Measurements from ENCODE around the gene VWCE.
A peak's percentile ranks its signal among the peaks of the same experiment; 100 is the strongest.

The VWCE gene

GRCh38 chr11:61329871-61330270, 34.8 kb upstream of the VWCE start:
- DNase-seq (ENCODE audit: low read depth in 3 of 3) = no peak

GRCh38 chr11:61328351-61328750, 33.2 kb upstream of the VWCE start:
- DNase-seq (ENCODE audit: low read depth in 3 of 3) = no peak

- DNase-seq (ENCODE audit: low read depth in 3 of 3) = no peak
Measured at GRCh38 chr11:61327669-61328071, 32.6 kb upstream of the VWCE start.

- no peak for DNase-seq (ENCODE audit: low read depth in 3 of 3)
Measured at GRCh38 chr11:61325649-61326414, 30.7 kb upstream of the VWCE start.

- no peak for DNase-seq (ENCODE audit: low read depth in 3 of 3)
Measured at GRCh38 chr11:61315260-61315659, 20.1 kb upstream of the VWCE start.

GRCh38 chr11:61310749-61311148, 15.6 kb upstream of the VWCE start:
- no peak for DNase-seq (ENCODE audit: low read depth in 3 of 3)

- no peak for DNase-seq (ENCODE audit: low read depth in 3 of 3)
Measured at GRCh38 chr11:61309739-61310138, 14.6 kb upstream of the VWCE start.

- DNase-seq (ENCODE audit: low read depth in 3 of 3) = no peak
Measured at GRCh38 chr11:61309141-61309540, 14.0 kb upstream of the VWCE start.

GRCh38 chr11:61307354-61307753, 12.2 kb upstream of the VWCE start:
- no peak for DNase-seq (ENCODE audit: low read depth in 3 of 3)

GRCh38 chr11:61306221-61306620, 11.1 kb upstream of the VWCE start:
- no peak for DNase-seq (ENCODE audit: low read depth in 3 of 3)

GRCh38 chr11:61305417-61305816, 10.3 kb upstream of the VWCE start:
- DNase-seq (ENCODE audit: low read depth in 3 of 3) = no peak

- DNase-seq (ENCODE audit: low read depth in 3 of 3) = no peak
Measured at GRCh38 chr11:61303725-61304124, 8.6 kb upstream of the VWCE start.

GRCh38 chr11:61302550-61302949, 7.4 kb upstream of the VWCE start:
- DNase-seq (ENCODE audit: low read depth in 3 of 3) = no peak

GRCh38 chr11:61298663-61299244, 3.6 kb upstream of the VWCE start:
- no peak for DNase-seq (ENCODE audit: low read depth in 3 of 3)

GRCh38 chr11:61297746-61298145, 2.6 kb upstream of the VWCE start:
- DNase-seq (ENCODE audit: low read depth in 3 of 3) = no peak

- no peak for DNase-seq (ENCODE audit: low read depth in 3 of 3)
Measured at GRCh38 chr11:61297341-61297740, 2.2 kb upstream of the VWCE start.

GRCh38 chr11:61295596-61295926, 445 bp upstream of the VWCE start:
- no peak for DNase-seq (ENCODE audit: low read depth in 3 of 3)

GRCh38 chr11:61293867-61294716, 1.0 kb downstream of the VWCE start:
- peak; percentile 5 to 46 (median 35) for DNase-seq (ENCODE audit: low read depth in 3 of 3)

- no peak for DNase-seq (ENCODE audit: low read depth in 3 of 3)
Measured at GRCh38 chr11:61292356-61292755, 2.8 kb downstream of the VWCE start.

GRCh38 chr11:61290905-61291690, 4.0 kb downstream of the VWCE start:
- DNase-seq (ENCODE audit: low read depth in 3 of 3) = no peak

GRCh38 chr11:61287338-61287977, 7.7 kb downstream of the VWCE start:
- DNase-seq (ENCODE audit: low read depth in 3 of 3) = no peak

GRCh38 chr11:61283613-61284012, 11.5 kb downstream of the VWCE start:
- DNase-seq (ENCODE audit: low read depth in 3 of 3) = no peak
